Activated T-cell treated with anti-CD3 and anti-CD28 coated beads, Interleukin-2, amount 50 U/mL, for 72 hours (primary cell): ENCODE results near the gene GPI. TPM values are rescaled to one million over a fixed set of nuclear protein-coding genes. Genes with fewer than 3 reads are reported as not detected.

Experiments
- ATAC-seq, 2 donors: fragments of 150-1000 bp; cut with Tn5 transposase; replicated peaks in 1 of 2; 2 replicates each; pipeline ENCODE4 v1.10.0; 2021; ENCODE audit warnings: moderate library complexity in 2 of 2, mild to moderate bottlenecking in 1 of 2
- DNase-seq, 2 donors: peaks; one replicate each; pipeline ENCODE4 v3.0.0; 2021 to 2022; ENCODE audit warnings: mixed read lengths in 1 of 2
- H3K27ac Mint-ChIP-seq: one replicate; pipeline ENCODE4 v1.8.0; 2022; ENCODE audit warnings: mild to moderate bottlenecking, moderate library complexity, mixed read lengths
- H3K27me3 Mint-ChIP-seq: one replicate; pipeline ENCODE4 v1.8.0; 2022; ENCODE audit warnings: low read depth, mixed read lengths
- H3K36me3 Mint-ChIP-seq, 2 donors: one replicate each; pipeline ENCODE4 v1.8.0; 2022; ENCODE audit warnings: mixed read lengths in 2 of 2, mild to moderate bottlenecking in 1 of 2; ENCODE audit not compliant: insufficient read depth in 2 of 2
- H3K4me1 Mint-ChIP-seq: one replicate; pipeline ENCODE4 v1.8.0; 2022; ENCODE audit warnings: low read depth, mixed read lengths
- H3K4me3 Mint-ChIP-seq, 2 donors: one replicate each; pipeline ENCODE4 v1.8.0; 2022; ENCODE audit warnings: mild to moderate bottlenecking in 2 of 2, mixed read lengths in 2 of 2, moderate library complexity in 2 of 2
- H3K9me3 Mint-ChIP-seq, 2 donors: one replicate each; pipeline ENCODE4 v1.8.0; 2022; ENCODE audit warnings: mixed read lengths in 2 of 2
- total RNA-seq, 2 donors: library from RNA; stranded (reverse); gene quantifications; one replicate each; pipeline ENCODE4 v1.2.3, GENCODE V29; 2022

Gene GPI
- total RNA-seq, 2 donors from 2014 or later, result 240 to 282 TPM

DNA sequence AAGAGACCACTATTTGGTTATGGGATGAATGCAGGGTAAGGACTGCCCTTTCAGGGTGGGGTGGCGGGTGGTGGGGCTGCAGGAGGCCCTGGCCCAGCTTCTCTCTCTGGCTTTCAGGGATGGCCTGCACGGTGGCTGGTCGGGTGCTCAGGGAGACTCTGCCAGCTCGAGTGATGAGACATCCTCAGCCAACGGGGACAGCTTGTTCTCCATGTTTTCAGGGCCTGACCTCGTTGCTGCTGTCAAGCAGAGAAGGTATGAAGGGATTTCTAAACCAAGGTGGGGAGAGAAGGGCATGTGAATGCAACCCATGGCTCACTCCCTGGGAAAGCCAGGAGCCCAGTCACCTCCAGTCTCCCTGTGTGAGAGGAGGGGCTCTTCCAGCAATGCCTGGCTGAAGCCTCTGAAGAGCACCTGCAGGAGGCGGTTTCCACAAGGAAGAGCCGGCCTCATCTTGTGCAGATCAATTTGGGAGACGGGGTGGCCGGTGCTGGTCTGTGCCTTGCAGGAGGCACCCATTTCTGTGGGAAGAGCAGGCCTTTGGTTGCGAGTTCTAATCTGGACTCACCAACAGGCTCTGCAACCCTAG, 16.0 kb upstream of the GPI start:
- Mint-ChIP-seq H3K36me3 (peaks cover 0 to 5% of the 10 kb centered on the region in 2 donors), H3K4me3 (peak overlapping the region in 1 of 2 donors; percentile 14), H3K27me3 (no peaks in the 10 kb centered on the region), H3K9me3 (no peaks in the 10 kb centered on the region), H3K27ac (peak overlapping the region; percentile 87), H3K4me1 (peaks cover 22% of the 10 kb centered on the region)
- no peak for ATAC-seq
- no peak for DNase-seq

DNA sequence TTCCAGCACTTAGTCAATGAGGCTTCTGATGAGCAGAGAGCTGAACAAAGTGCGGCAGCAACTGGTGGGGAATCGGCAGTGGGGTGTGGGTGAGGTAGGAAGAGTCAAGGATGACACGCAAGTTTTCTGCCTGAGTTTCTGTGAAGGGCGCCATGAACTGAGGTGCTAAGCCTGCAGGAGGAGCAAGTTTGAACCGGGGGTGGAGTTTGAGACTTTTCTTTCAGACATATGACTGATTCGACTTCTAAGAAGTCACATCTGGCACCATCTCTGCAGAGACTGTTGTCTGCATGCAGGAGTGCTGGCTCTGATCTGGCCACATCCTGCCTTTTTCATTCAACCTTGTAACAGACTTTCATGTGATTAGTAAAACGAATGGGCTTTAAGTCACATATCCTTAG, 14.8 kb upstream of the GPI start:
- peak; percentile 96 to 97 for ATAC-seq
- Mint-ChIP-seq H3K36me3 (peaks cover 0 to 7% of the 10 kb centered on the region in 2 donors), H3K27ac (peak overlapping the region; percentile 87), H3K4me3 (peak overlapping the region; percentile 51 to 69), H3K27me3 (no peaks in the 10 kb centered on the region), H3K4me1 (peaks cover 22% of the 10 kb centered on the region), H3K9me3 (no peaks in the 10 kb centered on the region)
- peak; percentile 71 to 73 for DNase-seq

DNA sequence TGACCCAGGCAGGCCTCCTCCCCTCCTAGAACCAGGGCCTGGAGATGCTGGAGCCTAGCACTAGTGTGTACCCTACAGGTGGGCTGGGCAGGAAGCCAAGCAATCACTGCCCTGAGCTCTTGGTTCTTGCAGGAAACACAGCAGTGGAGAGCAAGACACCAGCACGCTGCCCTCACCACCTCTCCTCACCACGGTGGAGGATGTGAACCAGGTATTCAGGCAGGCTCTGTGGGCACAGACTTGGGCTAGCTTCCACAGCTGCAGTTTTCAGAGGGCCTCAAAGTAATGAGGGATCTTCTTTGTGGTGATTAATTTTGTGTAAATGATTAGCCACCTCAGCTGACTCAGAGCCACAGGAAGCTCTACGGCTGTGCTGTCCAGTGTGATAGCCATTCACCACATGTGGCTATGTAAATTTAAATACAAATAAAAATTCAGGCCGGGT, 13.6 kb upstream of the GPI start:
- Mint-ChIP-seq H3K36me3 (peaks cover 0 to 7% of the 10 kb centered on the region in 2 donors), H3K4me3 (peak overlapping the region in 1 of 2 donors; percentile 12), H3K27ac (peak overlapping the region; percentile 86), H3K4me1 (peaks cover 14% of the 10 kb centered on the region), H3K27me3 (no peaks in the 10 kb centered on the region), H3K9me3 (no peaks in the 10 kb centered on the region)
- no peak for ATAC-seq
- no peak for DNase-seq

DNA sequence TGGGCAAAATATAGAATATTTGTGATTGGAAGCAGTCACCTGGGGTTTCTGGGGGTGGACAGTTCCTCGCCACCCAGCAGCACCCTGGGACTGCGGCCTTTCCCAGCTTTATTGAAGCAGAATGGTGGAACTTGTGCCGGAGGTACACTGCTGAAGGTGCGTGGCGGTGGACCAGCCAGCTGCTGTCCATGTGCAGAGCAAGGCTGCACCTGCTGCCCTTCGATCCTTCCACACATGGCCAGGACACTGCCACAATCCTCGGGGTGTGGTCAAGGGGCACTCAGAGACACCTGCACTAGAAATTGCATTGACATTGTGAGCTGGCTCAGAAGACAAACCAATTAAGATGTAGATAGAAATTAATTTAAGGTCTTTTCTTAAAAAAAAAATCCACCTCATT, 11.4 kb upstream of the GPI start:
- DNase-seq, result no peak
- Mint-ChIP-seq H3K4me3 (no peak overlapping the region), H3K36me3 (peaks cover 0 to 11% of the 10 kb centered on the region in 2 donors), H3K9me3 (no peaks in the 10 kb centered on the region), H3K27ac (no peak overlapping the region), H3K27me3 (no peaks in the 10 kb centered on the region), H3K4me1 (peaks cover 26% of the 10 kb centered on the region)
- ATAC-seq, result no peak

DNA sequence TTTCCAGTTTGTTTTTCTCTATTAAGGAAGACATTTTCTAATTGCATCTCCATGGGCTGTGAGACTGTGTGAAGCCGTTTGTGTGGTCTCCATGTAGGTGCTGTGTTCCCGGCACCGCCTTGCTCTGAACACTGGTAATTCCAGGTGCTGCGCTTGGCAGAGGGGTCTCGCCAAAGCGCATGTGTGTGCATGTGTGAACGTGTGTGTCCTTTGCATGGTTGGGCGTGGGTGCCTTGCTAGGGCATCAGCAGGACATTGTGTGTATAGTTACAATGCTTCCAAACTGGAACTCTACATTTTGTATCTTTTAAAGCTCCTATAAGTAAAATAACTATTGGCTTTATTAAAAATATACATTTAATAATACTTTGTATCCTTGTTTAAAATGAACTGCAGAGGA, 9.8 kb upstream of the GPI start:
- H3K4me1 Mint-ChIP-seq, result peaks cover 33% of the 10 kb centered on the region
- H3K9me3 Mint-ChIP-seq, result no peaks in the 10 kb centered on the region
- DNase-seq (no peak), ATAC-seq (no peak)
- no peak overlapping the region for H3K27ac Mint-ChIP-seq
- H3K27me3 Mint-ChIP-seq, result no peaks in the 10 kb centered on the region
- H3K4me3 Mint-ChIP-seq, result no peak overlapping the region
- H3K36me3 Mint-ChIP-seq, result peaks cover 0 to 7% of the 10 kb centered on the region in 2 donors

DNA sequence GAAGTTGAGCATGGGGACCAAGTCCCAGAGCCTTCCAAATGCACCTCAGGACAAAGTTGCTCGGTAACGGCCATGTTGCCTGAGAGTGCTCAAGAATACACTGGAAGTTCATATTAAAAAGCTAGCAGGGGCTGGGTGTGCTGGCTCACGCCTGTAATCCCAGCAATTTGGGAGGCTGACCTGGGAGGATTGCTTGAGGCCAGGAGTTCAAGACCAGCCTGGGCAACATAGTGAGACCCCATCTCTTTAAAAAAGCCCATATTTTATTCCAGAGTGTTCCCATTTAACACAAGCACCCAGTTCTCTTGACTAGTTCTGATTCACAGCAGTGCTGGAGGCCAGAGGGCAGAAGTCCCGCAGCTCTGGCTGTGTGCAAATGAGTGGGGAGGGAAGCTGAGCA, 8.1 kb upstream of the GPI start:
- H3K9me3 Mint-ChIP-seq, result no peaks in the 10 kb centered on the region
- ATAC-seq, result no peak
- H3K4me1 Mint-ChIP-seq, result peaks cover 32% of the 10 kb centered on the region
- H3K36me3 Mint-ChIP-seq, result peaks cover 0 to 6% of the 10 kb centered on the region in 2 donors
- DNase-seq, result no peak
- H3K27me3 Mint-ChIP-seq, result no peaks in the 10 kb centered on the region
- H3K27ac Mint-ChIP-seq, result no peak overlapping the region
- H3K4me3 Mint-ChIP-seq, result no peak overlapping the region

DNA sequence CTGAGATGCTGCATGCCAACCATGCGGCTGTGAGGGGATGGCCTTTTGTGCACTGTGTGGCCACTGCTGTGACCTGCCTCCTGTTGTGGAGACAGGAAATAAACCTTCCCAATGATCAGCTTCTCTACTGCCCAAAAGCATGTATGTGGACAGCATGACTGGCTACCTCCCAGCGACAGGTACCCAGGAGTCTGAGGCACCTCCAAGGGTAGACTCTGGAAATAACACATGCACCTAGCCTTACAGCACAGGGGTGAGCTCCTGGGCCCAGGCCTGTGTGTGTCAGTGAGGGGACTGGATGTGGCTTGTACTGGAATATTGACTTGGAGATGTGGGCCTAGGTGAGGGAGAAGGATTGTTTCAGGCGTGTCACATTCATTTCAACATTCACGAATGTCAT, 7.6 kb upstream of the GPI start:
- H3K4me3 Mint-ChIP-seq, result peak overlapping the region; percentile 69 to 94
- no peak overlapping the region for H3K27ac Mint-ChIP-seq
- H3K36me3 Mint-ChIP-seq, result peaks cover 0 to 6% of the 10 kb centered on the region in 2 donors
- ATAC-seq (no peak), DNase-seq (no peak)
- peaks cover 32% of the 10 kb centered on the region for H3K4me1 Mint-ChIP-seq
- H3K27me3 Mint-ChIP-seq, result no peaks in the 10 kb centered on the region
- H3K9me3 Mint-ChIP-seq, result no peaks in the 10 kb centered on the region

DNA sequence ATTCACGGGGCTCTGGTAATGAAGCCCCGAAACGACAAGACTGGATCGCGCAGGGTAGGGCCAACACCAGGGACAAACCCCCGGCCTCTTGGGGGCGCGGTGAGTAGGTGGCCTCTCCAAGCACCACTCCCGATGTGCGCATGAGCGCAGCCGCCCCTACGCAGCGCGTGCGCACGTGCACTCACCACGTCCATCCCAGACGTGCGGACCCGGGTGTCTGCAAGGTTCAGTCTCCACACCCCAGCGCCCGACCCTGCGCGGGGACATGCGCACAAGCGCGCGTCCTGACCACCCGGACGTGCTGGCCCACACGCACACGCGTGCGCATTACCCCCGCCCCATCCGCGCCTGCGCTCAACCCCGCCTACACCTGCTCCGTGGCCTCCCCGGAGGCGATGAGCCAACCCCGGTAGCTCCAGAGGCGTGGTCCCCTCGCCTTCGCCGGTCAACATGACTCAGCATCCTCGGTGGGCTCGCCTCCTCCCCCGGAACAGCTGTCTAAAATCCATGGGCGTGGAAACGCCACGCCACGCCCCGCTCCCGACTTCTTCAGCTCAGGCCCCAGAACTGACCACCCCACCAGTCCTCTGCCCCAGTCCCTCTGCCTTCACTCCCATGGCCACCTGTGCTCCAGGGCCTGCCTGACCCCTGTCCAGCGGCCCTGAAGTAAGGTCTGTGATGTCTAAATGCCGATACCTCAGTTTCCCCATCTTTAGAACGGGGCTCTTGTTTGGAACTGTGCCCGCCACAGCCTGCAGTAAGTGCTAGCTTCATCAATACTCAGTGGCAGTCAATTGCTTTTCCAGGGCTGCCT, 5.6 kb upstream of the GPI start:
- DNase-seq, result peak; percentile 97 to 98
- Mint-ChIP-seq H3K27me3 (no peaks in the 10 kb centered on the region), H3K4me3 (peak overlapping the region; percentile 93 to 94), H3K36me3 (peaks cover 0 to 6% of the 10 kb centered on the region in 2 donors), H3K27ac (peak overlapping the region; percentile 87), H3K4me1 (peaks cover 48% of the 10 kb centered on the region), H3K9me3 (no peaks in the 10 kb centered on the region)
- ATAC-seq, result peak; percentile 96 to 97

DNA sequence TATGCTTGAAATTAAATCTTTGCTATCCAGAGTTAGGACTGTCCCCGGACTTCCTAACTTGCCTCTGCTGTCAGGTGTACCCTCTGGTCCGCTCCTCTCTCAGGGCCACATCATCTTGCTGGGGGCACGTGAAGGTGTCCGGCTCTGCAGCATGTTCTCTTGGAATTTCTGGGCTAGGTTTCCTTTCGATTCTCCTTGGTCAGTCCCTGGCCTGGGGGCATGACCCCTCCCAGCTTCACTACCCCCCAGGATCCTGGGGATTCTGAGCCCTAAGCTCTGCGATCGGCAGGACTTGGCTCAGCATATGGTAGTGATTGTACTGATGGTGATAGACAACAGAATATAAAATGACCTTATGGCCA, 5.1 kb upstream of the GPI start:
- Mint-ChIP-seq H3K4me3 (peak overlapping the region; percentile 93 to 94), H3K36me3 (peaks cover 0 to 3% of the 10 kb centered on the region in 2 donors)

DNA sequence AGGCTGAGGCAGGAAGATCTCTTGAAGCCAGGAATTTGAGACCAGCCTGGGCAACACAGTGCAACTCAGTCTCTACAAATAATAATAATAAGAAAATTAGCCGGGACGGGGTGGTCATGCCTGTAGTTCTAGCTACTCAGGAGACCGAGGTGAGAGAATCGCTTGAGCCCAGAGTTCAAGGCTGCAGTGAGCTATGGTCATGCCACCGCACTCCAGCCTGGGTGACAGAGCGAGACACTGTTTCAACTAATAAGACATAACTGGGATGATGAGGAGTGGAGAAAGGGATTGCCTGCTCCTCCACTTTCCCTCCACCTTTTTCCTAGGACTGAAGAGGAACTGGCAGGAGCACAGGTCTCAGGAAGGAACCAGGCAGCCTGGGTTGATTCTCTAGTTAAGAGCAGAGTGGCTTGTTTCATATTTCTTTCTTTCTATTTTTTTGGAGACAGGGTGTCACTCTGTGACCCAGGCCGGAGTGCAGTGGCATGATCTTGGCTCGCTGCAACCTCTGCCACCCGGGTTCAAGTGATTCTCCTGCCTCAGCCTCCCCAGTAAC, 4.6 kb upstream of the GPI start:
- peaks cover 54% of the 10 kb centered on the region for H3K4me1 Mint-ChIP-seq
- H3K9me3 Mint-ChIP-seq, result no peaks in the 10 kb centered on the region
- DNase-seq (no peak), ATAC-seq (no peak)
- no peaks in the 10 kb centered on the region for H3K27me3 Mint-ChIP-seq
- peaks cover 0 to 3% of the 10 kb centered on the region in 2 donors for H3K36me3 Mint-ChIP-seq
- H3K27ac Mint-ChIP-seq, result peak overlapping the region; percentile 87
- H3K4me3 Mint-ChIP-seq, result peak overlapping the region; percentile 93 to 94

More for the DNA sequence above, 5.1 kb upstream of the GPI start:
- Mint-ChIP-seq H3K27me3 (no peaks in the 10 kb centered on the region), H3K9me3 (no peaks in the 10 kb centered on the region), H3K27ac (peak overlapping the region; percentile 87), H3K4me1 (peaks cover 53% of the 10 kb centered on the region)
- no peak for ATAC-seq
- DNase-seq, result no peak

DNA sequence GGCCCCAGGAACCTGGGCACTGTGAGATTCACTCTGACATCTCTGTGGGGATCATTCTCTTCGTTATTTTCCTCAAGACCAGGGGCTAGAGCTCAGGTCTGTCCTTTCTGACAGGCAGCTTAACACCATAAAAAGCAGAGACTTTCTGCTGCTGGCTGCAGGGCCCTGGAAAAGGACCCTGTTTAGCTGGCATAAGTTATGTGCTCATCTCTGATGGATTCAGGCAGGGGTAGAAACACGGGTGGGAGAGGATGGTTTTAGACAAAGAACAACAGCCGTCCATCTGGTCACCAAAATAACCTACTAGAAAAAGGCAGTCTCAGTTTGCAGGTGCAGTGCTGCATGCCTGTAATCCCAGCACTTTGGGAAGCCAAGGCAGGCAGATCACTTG, 2.3 kb upstream of the GPI start:
- no peaks in the 10 kb centered on the region for H3K9me3 Mint-ChIP-seq
- DNase-seq, result no peak
- H3K36me3 Mint-ChIP-seq, result peaks cover 4 to 7% of the 10 kb centered on the region in 2 donors
- no peak for ATAC-seq
- H3K4me3 Mint-ChIP-seq, result peak overlapping the region in 1 of 2 donors; percentile 21
- H3K27ac Mint-ChIP-seq, result no peak overlapping the region
- H3K4me1 Mint-ChIP-seq, result peaks cover 73% of the 10 kb centered on the region
- no peaks in the 10 kb centered on the region for H3K27me3 Mint-ChIP-seq

DNA sequence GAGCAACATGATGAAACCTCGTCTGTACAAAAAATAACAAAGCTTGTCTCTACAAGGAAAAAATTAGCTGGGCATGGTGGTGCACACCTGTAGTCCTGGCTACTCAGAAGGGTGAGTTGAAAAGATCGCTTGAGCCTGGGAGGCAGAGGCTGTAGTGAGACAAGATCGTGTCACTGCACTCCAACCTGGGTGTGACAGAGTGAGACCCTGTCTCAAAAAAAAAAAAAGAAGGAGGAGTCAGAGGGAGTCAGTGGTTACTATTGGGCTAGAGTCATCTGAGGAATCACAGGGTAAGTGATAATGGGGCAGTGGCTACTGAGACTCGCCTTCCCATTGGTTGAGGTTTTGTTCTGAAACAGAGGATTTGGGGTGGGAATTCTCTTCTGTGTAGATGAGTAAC, 1.9 kb upstream of the GPI start:
- Mint-ChIP-seq H3K4me3 (peak overlapping the region; percentile 7 to 21), H3K36me3 (peaks cover 4 to 9% of the 10 kb centered on the region in 2 donors), H3K27ac (no peak overlapping the region), H3K9me3 (no peaks in the 10 kb centered on the region), H3K27me3 (no peaks in the 10 kb centered on the region), H3K4me1 (peaks cover 73% of the 10 kb centered on the region)
- ATAC-seq (no peak), DNase-seq (no peak)

DNA sequence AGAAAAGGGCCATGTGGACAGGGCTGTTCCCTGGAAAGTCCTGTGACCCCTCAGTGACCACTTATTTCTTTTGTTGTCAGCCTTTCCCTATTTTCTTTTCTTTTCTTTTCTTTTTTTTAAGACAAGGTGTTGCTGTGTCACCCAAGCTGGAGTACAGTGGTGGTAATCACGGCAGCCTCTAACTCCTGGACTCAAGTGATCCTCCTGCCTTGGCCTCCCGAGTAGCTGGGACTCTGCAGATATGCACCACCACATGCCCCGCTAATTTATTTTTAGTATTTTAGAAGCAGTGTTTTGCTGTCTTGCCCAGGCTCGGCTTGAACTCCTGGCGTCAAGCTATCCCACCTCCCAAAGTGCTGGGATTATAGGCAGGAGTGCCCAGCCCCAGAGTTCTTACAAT, 1.1 kb upstream of the GPI start:
- DNase-seq (no peak), ATAC-seq (no peak)
- H3K27me3 Mint-ChIP-seq, result no peaks in the 10 kb centered on the region
- H3K27ac Mint-ChIP-seq, result no peak overlapping the region
- H3K4me1 Mint-ChIP-seq, result peaks cover 68% of the 10 kb centered on the region
- peaks cover 5 to 12% of the 10 kb centered on the region in 2 donors for H3K36me3 Mint-ChIP-seq
- peak overlapping the region; percentile 96 to 99 for H3K4me3 Mint-ChIP-seq
- no peaks in the 10 kb centered on the region for H3K9me3 Mint-ChIP-seq
